HepG2 (cell line): ENCODE data around the gene UCP3. TPM values are rescaled to one million over a fixed set of nuclear protein-coding genes. Genes with fewer than 3 reads are reported as not detected.

Experiments
- ATAC-seq: fragments of 200-7000 bp; cut with Tn5 transposase; 3 replicates; pipeline ENCODE4 v1.9.1; 2020; ENCODE audit warnings: mild to moderate bottlenecking, moderate library complexity
- BruUV-seq: library from RNA; stranded (reverse); fragments of 400-500 nt; replicated peaks from 2 replicates; lab custom pipeline; 2021; lab: Mats Ljungman, UMichigan
- CTCF ChIA-PET: fragments of 300-600 bp; formaldehyde crosslinking; extraction: SDS; loops from one replicate; lab custom pipeline; 2021; ENCODE audit warnings: low total read pairs, inconsistent platforms, low intra/inter-chr PET ratio; lab: Yijun Ruan, JAX
- POLR2A ChIA-PET: fragments of 350-600 bp; sonication (Branson Sonifier 250); formaldehyde crosslinking; loops from one replicate; lab custom pipeline; 2020; ENCODE audit warnings: antibody characterized with exemption, inconsistent platforms; lab: Yijun Ruan, JAX
- DNase-seq: peaks from one replicate; pipeline ENCODE4 v3.0.0-alpha.2; 2015; ENCODE audit warnings: low spot score
- FAIRE-seq: peaks from 3 replicates; lab custom pipeline; 2011; peaks lifted over from hg19 to GRCh38; lab: Jason Lieb, UNC
- H2AFZ ChIP-seq: one replicate; pipeline ENCODE4 v1.6.1; 2011; ENCODE audit warnings: low read length, inconsistent platforms
- H3K27ac ChIP-seq: fragments of 300-600 bp; 3 replicates; pipeline ENCODE4 v1.8.0; 2011; ENCODE audit warnings: mixed run types, mild to moderate bottlenecking, mixed read lengths, low read length, inconsistent platforms; ENCODE audit not compliant: insufficient read depth; ENCODE audit errors: extremely low read length
- H3K27me3 ChIP-seq, 2 experiments: fragments of 200-600 bp in 1 of 2; 2 replicates in 1 of 2; 3 replicates in 1 of 2; pipeline versions ENCODE4 v1.6.0 to v1.8.0; 2011; ENCODE audit warnings: low read length in 2 of 2, mild to moderate bottlenecking in 2 of 2, moderate library complexity in 2 of 2, inconsistent platforms in 1 of 2; ENCODE audit not compliant: insufficient read depth in 2 of 2, control insufficient read depth in 1 of 2
- H3K36me3 ChIP-seq, 2 experiments: fragments of 200-600 bp in 1 of 2; replicated peaks in 1 of 2; 2 replicates in 1 of 2; 3 replicates in 1 of 2; pipeline versions ENCODE4 v1.5.1 to v1.8.0; 2011; ENCODE audit warnings: low read length in 2 of 2, inconsistent platforms in 1 of 2; ENCODE audit not compliant: insufficient read depth in 2 of 2, control insufficient read depth in 1 of 2
- H3K4me1 ChIP-seq: 2 replicates; pipeline ENCODE4 v1.5.1; 2012; ENCODE audit warnings: low read length, inconsistent platforms; ENCODE audit not compliant: insufficient read depth
- H3K4me2 ChIP-seq: 2 replicates; pipeline ENCODE4 v1.6.0; 2011; ENCODE audit warnings: low read depth, low read length, inconsistent platforms
- H3K4me3 ChIP-seq, 3 experiments: fragments of 200-600 bp in 1 of 3; sonication (generic), shearing (Covaris generic) in 1 of 3; replicated peaks in 1 of 3; 2 replicates each; pipeline ENCODE4 v1.5.1; 2011 to 2016; ENCODE audit warnings: low read length in 3 of 3, inconsistent platforms in 2 of 3, low read depth in 2 of 3, mild to moderate bottlenecking in 2 of 3, control low read depth in 1 of 3, mixed read lengths in 1 of 3; ENCODE audit not compliant: insufficient read depth in 1 of 3
- H3K79me2 ChIP-seq: one replicate; pipeline ENCODE4 v1.6.1; 2011; ENCODE audit warnings: low read length, inconsistent platforms; ENCODE audit not compliant: insufficient read depth
- H3K9ac ChIP-seq: 2 replicates; pipeline ENCODE4 v1.6.0; 2011; ENCODE audit warnings: mild to moderate bottlenecking, low read depth, low read length, inconsistent platforms; ENCODE audit not compliant: insufficient read depth
- H3K9me3 ChIP-seq: 2 replicates; pipeline ENCODE4 v1.5.1; 2012; ENCODE audit warnings: mild to moderate bottlenecking, low read length
- H4K20me1 ChIP-seq: 2 replicates; pipeline ENCODE4 v1.6.0; 2011; ENCODE audit warnings: inconsistent platforms, mild to moderate bottlenecking, low read length, moderate library complexity; ENCODE audit not compliant: insufficient read depth
- BATF2 ChIP-seq: sonication (generic); formaldehyde crosslinking; IDR thresholded peaks from 2 replicates; pipeline ENCODE4 v1.8.0; 2022; ENCODE audit warnings: mild to moderate bottlenecking, missing genetic modification reagents, moderate library complexity
- BRD4 ChIP-seq: sonication (generic); formaldehyde crosslinking; IDR thresholded peaks from 2 replicates; pipeline ENCODE4 v1.4.0; 2020; ENCODE audit warnings: missing genetic modification reagents
- CBX2 ChIP-seq, 2 experiments: fragments of 200-600 bp in 1 of 2; sonication (generic); formaldehyde crosslinking in 1 of 2; IDR thresholded peaks; 2 replicates each; pipeline versions ENCODE4 v1.7.0 to v1.8.1; 2018 to 2022; ENCODE audit warnings: low read depth in 2 of 2, low read length in 1 of 2, mild to moderate bottlenecking in 1 of 2, missing genetic modification reagents in 1 of 2
- DR1 ChIP-seq: sonication (generic); formaldehyde crosslinking; IDR thresholded peaks from 2 replicates; pipeline ENCODE4 v1.8.0; 2021; ENCODE audit warnings: mild to moderate bottlenecking, missing genetic modification reagents, inconsistent platforms
- FOXK1 ChIP-seq: sonication (generic); formaldehyde crosslinking; IDR thresholded peaks from 2 replicates; pipeline ENCODE4 v1.4.0; 2020; ENCODE audit warnings: low read depth, missing genetic modification reagents, borderline replicate concordance
- GATAD2A ChIP-seq: IDR thresholded peaks from 2 replicates; pipeline ENCODE4 v1.6.1; 2016
- JUN ChIP-seq: sonication (generic); formaldehyde crosslinking; IDR thresholded peaks from 2 replicates; pipeline ENCODE4 v1.4.0; 2020; ENCODE audit warnings: mild to moderate bottlenecking, missing genetic modification reagents
- KAT8 ChIP-seq: IDR thresholded peaks from 2 replicates; pipeline ENCODE4 v1.6.1; 2016; ENCODE audit warnings: missing genetic modification reagents, missing compliant biosample characterization
- NFE2L2 ChIP-seq: fragments of 150-350 bp; IDR thresholded peaks from 2 replicates; pipeline ENCODE4 v1.6.1; 2014; ENCODE audit warnings: low read length
- NRL ChIP-seq: sonication (generic); formaldehyde crosslinking; IDR thresholded peaks from 2 replicates; pipeline ENCODE4 v1.5.0; 2020; ENCODE audit warnings: missing genetic modification reagents, mild to moderate bottlenecking, moderate library complexity, borderline replicate concordance
- REXO4 ChIP-seq: sonication (generic); formaldehyde crosslinking; IDR thresholded peaks from 2 replicates; pipeline ENCODE4 v1.8.0; 2022; ENCODE audit warnings: missing genetic modification reagents, mild to moderate bottlenecking, borderline replicate concordance
- SRSF9 ChIP-seq: fragments of 200-400 bp; formaldehyde crosslinking; IDR thresholded peaks from 2 replicates; pipeline ENCODE4 v1.6.1; 2018; ENCODE audit warnings: borderline replicate concordance, mild to moderate bottlenecking, low read depth, low read length; ENCODE audit not compliant: insufficient read depth, poor library complexity, severe bottlenecking
- TCF7 ChIP-seq: sonication (generic); IDR thresholded peaks from 2 replicates; pipeline ENCODE4 v1.6.1; 2016; ENCODE audit warnings: antibody characterized with exemption, low read depth
- ZNF260 ChIP-seq: sonication (generic); formaldehyde crosslinking; IDR thresholded peaks from 2 replicates; pipeline ENCODE4 v1.4.0; 2020; ENCODE audit warnings: missing genetic modification reagents, low read depth, mild to moderate bottlenecking, borderline replicate concordance
- ZNF276 ChIP-seq: sonication (generic); formaldehyde crosslinking; IDR thresholded peaks from 2 replicates; pipeline ENCODE4 v1.4.0; 2020; ENCODE audit warnings: mild to moderate bottlenecking, low read depth, missing genetic modification reagents
- ZNF317 ChIP-seq: sonication (generic); formaldehyde crosslinking; IDR thresholded peaks from 2 replicates; pipeline ENCODE4 v1.5.0; 2020; ENCODE audit warnings: mild to moderate bottlenecking, missing genetic modification reagents
- ZNF343 ChIP-seq: sonication (generic); formaldehyde crosslinking; IDR thresholded peaks from 2 replicates; pipeline ENCODE4 v1.4.0; 2020; ENCODE audit warnings: mild to moderate bottlenecking, missing genetic modification reagents
- ZNF775 ChIP-seq: sonication (generic); formaldehyde crosslinking; IDR thresholded peaks from 2 replicates; pipeline ENCODE4 v1.4.0; 2020; ENCODE audit warnings: missing genetic modification reagents, mild to moderate bottlenecking, moderate library complexity, borderline replicate concordance
- ZNF878 ChIP-seq: sonication (generic); formaldehyde crosslinking; IDR thresholded peaks from 2 replicates; pipeline ENCODE4 v1.8.1; 2023; ENCODE audit warnings: mild to moderate bottlenecking, missing genetic modification reagents, moderate library complexity
- ZSCAN30 ChIP-seq: sonication (generic); formaldehyde crosslinking; IDR thresholded peaks from 2 replicates; pipeline ENCODE4 v1.5.0; 2020; ENCODE audit warnings: mild to moderate bottlenecking, missing genetic modification reagents
- WGBS: methylation state at CpG from one replicate; pipeline ENCODE4 v1.1.6; 2017; ENCODE audit warnings: low lambda C conversion rate; 5-methylcytosine and 5-hydroxymethylcytosine counted together
- in situ Hi-C: cut with HindIII; loops from 2 replicates; pipeline ENCODE4 v1.10.0; 2017; ENCODE audit warnings: low pct_unique_long_range_greater_than_20kb; ENCODE audit not compliant: extremely low pct_ligation_motif_present
- intact Hi-C: fragments of 100-400 bp; cut with micrococcal nuclease; formaldehyde crosslinking; loops from one replicate; pipeline ENCODE4 v1.10.0; 2022; ENCODE audit not compliant: unreplicated experiment
- polyA plus RNA-seq, 8 experiments: library from polyadenylated mRNA; depleted of rRNA in 3 of 8; stranded (reverse) in 7 of 8; unstranded in 1 of 8; fragments of >200 nt; fragmentation: Illumina TruSeq in 4 of 8; extraction: Trizol in 4 of 8; gene quantifications; 2 replicates each; pipeline versions ENCODE4 v1.2.1 to v1.2.3, GENCODE V29; 2011 to 2016; ENCODE audit warnings: low read depth in 4 of 8, missing spikeins in 1 of 8, mixed read lengths in 1 of 8; ENCODE audit not compliant: insufficient read depth in 1 of 8
- total RNA-seq, 5 experiments: library from RNA; depleted of rRNA; stranded (reverse); fragments of >200 nt; fragmentation: Illumina TruSeq; extraction: Trizol; gene quantifications; 2 replicates each; pipeline ENCODE4 v1.2.3, GENCODE V29; 2016; ENCODE audit warnings: low read depth in 1 of 5

Gene UCP3
- total and polyA plus RNA-seq, 2 of the 13 experiments (the other 11 are each of a cell fraction or from before 2014, with no cell fraction given): 0.37 TPM; not detected in 1

- H3K36me3 ChIP-seq: peaks cover 6 to 14% of the 10 kb centered on the region in 2 experiments; a peak in 4 of 5 replicates
- H3K9ac ChIP-seq: no peak overlapping the region
- no peaks in the 10 kb centered on the region for H4K20me1 ChIP-seq
- H2AFZ ChIP-seq: no peak overlapping the region
- no peak overlapping the region for H3K4me3 ChIP-seq
- in situ Hi-C loops: no loop called here
- 81% methylated on average over 1 of the region's 1 CpG for WGBS
- no peaks in the 10 kb centered on the region for H3K79me2 ChIP-seq
- no peak for DNase-seq
- H3K27ac ChIP-seq: no peak overlapping the region
- no peaks in the 10 kb centered on the region for H3K9me3 ChIP-seq
- no peak for TF ChIP-seq NFE2L2
- no peak for TF ChIP-seq CBX2 (IDR thresholded peaks at IDR 0.05; ENCODE audit: low read depth, low read length)
- TF ChIP-seq CBX2 (CRISPR knock-in tag; IDR thresholded peaks at IDR 0.05; ENCODE audit: low read depth): no peak
- no peak for TF ChIP-seq ZSCAN30
- TF ChIP-seq NRL (CRISPR knock-in tag): no peak
- no peak for TF ChIP-seq ZNF878 (CRISPR knock-in tag)
- no peak for TF ChIP-seq JUN
- no peak for TF ChIP-seq BATF2 (CRISPR knock-in tag)
- TF ChIP-seq ZNF260 (CRISPR knock-in tag): no peak
- no peak for TF ChIP-seq FOXK1
- no peak for TF ChIP-seq ZNF317 (CRISPR knock-in tag)
- no peak for TF ChIP-seq SRSF9
- no peak for TF ChIP-seq ZNF775
- TF ChIP-seq KAT8 (CRISPR knock-in tag): no peak; the same call in 1 of the 2 replicates
- no peak for TF ChIP-seq REXO4 (CRISPR knock-in tag)
- TF ChIP-seq GATAD2A (CRISPR knock-in tag): no peak
- TF ChIP-seq ZNF276 (CRISPR knock-in tag): no peak
- no peak for TF ChIP-seq TCF7
- TF ChIP-seq ZNF343 (CRISPR knock-in tag): no peak
- TF ChIP-seq DR1: no peak
- no peak for TF ChIP-seq BRD4 (CRISPR knock-in tag)
- ChIA-PET POLR2A (interaction anchor here (0.8 kb wide), 1 partner anchor 16 kb away, joined by 3 read pairs; no protein-coding TSS in a partner anchor), CTCF (no interaction called here)
- BruUV-seq: no TSS peak
- no peak for FAIRE-seq
- H3K4me1 ChIP-seq: peaks cover 19% of the 10 kb centered on the region
- no peak overlapping the region for H3K4me2 ChIP-seq
- no peak for ATAC-seq
- H3K27me3 ChIP-seq: no peaks in the 10 kb centered on the region
- intact Hi-C loops: no loop called here
Observed at GRCh38 chr11:74035264-74035663, 26.4 kb upstream of the UCP3 start.
